GM10847 (cell line): ENCODE measurements around the gene TENM3.

Experiments
- POLR2A ChIP-seq: IDR thresholded peaks from 2 replicates; pipeline ENCODE4 v1.6.1; 2011; ENCODE audit not compliant: insufficient read length; ENCODE audit errors: extremely low read depth

TENM3 gene

DNA sequence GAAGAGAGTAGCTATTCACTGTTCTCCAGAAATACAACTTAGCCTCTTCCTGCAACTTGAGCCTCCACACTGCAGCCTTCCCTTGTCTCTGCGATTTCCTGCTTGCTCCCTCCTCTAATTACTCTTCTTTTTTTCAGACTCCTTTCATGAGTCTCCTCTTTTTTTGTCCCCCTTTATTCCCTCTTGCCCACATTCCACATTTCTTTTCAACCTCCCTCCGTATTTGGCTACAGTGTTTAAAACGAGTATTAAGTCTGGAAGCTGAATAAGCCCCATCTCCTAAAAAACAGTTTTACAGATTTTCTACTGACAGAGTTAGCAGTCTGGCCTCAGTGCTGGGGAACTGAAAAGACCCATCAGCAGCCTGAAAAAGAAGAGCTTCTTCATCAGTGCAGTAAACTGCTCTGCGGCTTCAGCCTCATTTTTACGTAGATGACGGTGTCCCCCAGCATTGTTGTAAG lies 141.5 kb downstream of the TENM3 start:
- TF ChIP-seq POLR2A, result no peak

DNA sequence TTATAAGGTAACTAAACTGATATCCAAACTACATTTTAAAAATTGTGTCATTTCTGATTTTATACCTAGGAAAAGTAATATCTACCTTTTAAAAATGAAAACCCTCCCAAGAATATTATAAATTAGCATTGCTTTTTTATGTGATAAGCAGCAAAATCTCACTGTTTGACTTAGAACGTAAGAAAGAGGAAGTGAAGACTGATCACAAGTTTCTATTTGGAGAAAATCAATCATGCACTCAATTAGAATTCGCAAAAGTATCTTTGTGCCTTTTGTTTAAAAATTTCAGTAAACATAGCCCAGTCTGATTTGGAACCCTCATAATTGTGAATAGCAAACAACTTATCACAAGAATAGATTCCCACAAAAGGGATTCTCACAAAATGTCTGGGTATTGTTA lies 142.7 kb downstream of the TENM3 start:
- no peak for TF ChIP-seq POLR2A

- no peak for TF ChIP-seq POLR2A
Observed at GRCh38 chr4:182391111-182391684, 148.0 kb downstream of the TENM3 start.

DNA sequence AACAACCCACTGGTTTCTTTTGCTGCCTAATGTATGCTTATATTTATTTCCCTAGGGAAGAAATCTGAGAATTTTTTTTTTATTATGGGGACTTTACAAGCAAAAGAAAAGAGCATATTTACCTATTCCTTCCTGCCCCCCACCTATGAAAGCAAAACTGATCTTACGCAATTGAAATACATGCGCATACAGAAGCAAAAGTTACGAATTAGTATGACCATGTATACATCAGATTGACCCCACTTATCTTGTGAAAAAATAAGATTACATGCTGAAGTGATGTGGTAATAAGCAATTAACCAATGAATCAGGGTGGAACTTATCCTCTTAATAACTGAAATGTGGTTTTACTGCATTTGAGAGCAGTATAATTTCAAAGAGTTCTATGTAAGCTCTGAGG lies 151.0 kb downstream of the TENM3 start:
- TF ChIP-seq POLR2A, result no peak

GRCh38 chr4:182400081-182400480 lies 156.9 kb downstream of the TENM3 start:
- no peak for TF ChIP-seq POLR2A

- TF ChIP-seq POLR2A, result no peak
Observed at GRCh38 chr4:182400790-182401189, 157.6 kb downstream of the TENM3 start.

- TF ChIP-seq POLR2A, result no peak
Observed at GRCh38 chr4:182404376-182404775, 161.2 kb downstream of the TENM3 start.

DNA sequence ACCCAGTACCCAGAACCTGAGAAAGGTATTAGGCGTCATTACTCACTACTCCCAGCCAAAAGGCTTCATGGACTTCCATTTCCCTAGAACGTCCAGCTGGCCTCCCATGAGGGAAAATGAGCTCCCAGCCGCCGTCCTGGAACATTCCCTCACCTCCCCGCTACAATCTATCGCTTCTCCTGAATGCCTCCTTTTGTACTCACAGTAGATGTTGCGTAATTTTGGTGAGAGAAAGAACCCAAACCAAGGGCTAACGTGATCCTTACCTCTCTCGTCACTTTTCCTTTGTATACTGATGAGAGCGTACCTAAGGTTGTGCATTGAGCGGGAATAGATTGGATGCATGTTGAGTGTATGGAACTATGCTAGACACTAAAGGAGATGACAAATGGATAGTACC lies 161.9 kb downstream of the TENM3 start:
- no peak for TF ChIP-seq POLR2A

DNA sequence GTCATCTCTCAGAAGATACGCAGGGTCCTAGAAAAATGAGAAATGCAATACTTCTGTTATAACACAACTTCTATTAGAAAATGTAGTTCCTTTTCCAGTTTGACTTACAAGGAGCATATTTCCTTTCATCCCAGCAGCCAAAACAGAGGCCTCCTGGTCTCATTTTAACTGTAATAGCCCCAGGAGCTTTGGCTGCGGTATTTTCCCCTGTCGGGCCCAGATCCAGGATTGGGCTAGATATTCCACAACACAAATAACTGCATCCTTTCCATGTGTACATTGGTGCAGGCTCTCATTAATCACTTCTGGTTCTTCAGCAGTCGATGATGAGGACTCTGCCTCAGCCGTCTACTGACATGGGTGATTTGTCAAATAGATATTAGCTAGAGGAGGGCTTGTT lies 166.1 kb downstream of the TENM3 start:
- no peak for TF ChIP-seq POLR2A

DNA sequence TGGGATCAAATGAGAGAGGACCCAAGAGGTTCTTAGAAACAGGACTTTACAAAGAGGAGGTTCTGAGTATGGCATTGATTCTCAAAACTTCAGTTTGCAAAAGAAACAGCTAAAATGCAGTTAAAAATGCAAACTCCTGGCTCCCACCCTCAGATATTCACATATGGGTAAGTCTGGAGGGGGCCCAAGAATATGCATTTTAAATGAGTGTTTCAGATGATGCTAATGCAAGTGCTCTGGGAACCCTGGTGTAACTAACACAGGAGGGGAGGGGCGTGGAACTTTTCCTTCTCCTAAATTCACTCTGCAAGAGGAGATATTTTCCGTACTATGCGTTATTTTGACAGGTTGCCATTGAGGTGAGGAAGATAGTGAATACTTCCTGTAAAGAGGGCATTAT lies 168.2 kb downstream of the TENM3 start:
- TF ChIP-seq POLR2A, result no peak

GRCh38 chr4:182413550-182413949 lies 170.3 kb downstream of the TENM3 start:
- no peak for TF ChIP-seq POLR2A

- no peak for TF ChIP-seq POLR2A
Observed at GRCh38 chr4:182415116-182415515, 171.9 kb downstream of the TENM3 start.

DNA sequence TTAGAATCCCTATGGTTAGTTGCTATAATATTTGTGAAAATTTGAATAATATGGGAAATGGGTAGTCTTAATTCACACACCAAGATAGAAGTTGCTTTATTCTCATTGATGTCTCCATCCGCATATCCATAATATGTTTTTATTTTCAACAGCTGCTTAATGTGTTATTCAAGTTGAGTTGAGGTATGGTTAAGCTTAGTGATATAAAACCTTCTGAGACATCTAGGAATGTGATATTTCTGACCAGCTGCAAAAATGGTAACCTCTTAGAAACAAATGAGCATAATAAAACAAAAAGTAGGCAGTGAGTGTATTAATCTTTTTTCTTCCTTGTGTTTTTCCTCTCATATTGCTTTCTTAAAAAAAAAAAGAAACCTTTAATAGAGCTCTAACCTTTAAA lies 172.9 kb downstream of the TENM3 start:
- no peak for TF ChIP-seq POLR2A

- no peak for TF ChIP-seq POLR2A
Observed at GRCh38 chr4:182418054-182418734, 175.0 kb downstream of the TENM3 start.

DNA sequence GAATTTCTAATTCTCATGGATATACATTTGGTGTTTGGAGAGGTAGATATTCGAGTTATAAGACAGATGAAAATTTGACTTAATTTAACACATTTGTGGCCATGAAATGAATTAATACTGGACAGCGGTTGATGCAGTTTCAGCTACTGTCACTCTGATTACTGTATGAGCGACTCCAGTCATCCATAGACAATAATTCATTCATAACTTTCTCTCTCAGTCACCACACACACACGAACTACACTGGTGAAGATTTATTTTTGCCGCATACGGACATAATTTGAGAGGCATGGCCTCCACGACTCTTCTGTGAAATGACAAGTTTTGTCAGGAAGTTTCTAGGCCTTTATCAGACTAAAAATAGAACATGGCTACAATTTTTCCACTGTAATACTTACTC lies 177.0 kb downstream of the TENM3 start:
- TF ChIP-seq POLR2A, result no peak

DNA sequence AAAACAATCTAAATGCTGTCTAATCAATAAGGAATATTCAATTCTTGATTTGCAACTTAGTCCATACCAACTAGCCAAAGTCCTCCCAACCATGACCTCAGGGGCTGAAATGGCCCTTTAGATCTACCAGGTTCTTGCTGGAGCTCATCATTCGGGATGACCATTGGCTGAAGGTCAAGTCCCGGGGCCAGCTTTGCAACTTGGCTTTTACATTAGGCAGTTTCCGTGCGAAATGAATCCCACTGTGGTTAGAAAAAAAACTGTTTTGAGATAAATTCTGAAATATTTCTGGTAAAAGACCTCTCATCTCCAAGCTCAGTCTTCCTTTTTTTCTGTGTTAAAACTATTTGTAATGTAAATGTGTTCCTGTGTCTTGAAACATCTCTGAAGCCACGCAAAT lies 178.6 kb downstream of the TENM3 start:
- no peak for TF ChIP-seq POLR2A

DNA sequence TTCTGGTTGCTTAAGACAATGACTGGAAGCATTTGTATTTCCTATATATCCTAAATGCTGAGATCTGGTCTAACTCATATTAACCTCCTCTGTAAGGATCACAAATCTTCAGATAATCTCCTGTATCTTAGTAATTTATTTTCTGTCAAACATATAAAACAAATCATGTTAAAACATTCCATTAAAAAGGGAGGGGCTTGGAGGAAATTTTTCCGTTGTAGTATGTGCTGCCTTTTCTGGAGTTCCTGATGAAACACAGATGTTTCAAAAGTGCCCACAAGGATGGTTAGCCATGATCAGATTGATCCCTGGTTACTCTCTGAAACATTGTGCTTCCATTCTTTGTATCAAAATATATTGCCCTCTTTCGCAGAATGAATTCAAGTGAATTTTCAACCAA lies 182.1 kb downstream of the TENM3 start:
- no peak for TF ChIP-seq POLR2A
